Muscle of arm (tissue), 14 donors: ENCODE measurements around the gene KRT13. TPM values are rescaled to one million over a fixed set of nuclear protein-coding genes. Genes with fewer than 3 reads are reported as not detected.
A peak's percentile ranks its signal among the peaks of the same experiment; 100 is the strongest.
"Not testable (repeated sequence)": the region's sequence is repeated elsewhere in the genome, so short reads cannot be mapped to it uniquely, and the experiment has no call there.

Experiments used
- DNase-seq: peaks from one replicate; pipeline ENCODE4 v3.0.0-alpha.2; 2013
- long read RNA-seq, 11 donors: transcript quantifications; one replicate each; lab custom pipeline, GENCODE V29; 2026
- polyA plus RNA-seq, 12 donors: library from polyadenylated mRNA; unstranded; fragments of 120-200 nt; gene quantifications; one replicate each; pipeline ENCODE4 v1.2.1, GENCODE V29; 2013; ENCODE audit not compliant: insufficient read length in 12 of 12

The KRT13 gene
- 100 to 1,000 TPM in 3 of 12 donors, 1 to 10 TPM in 2, under 1 TPM in 1, not detected in 6; 0.63 to 746 (median 70.1) TPM for polyA plus RNA-seq
- long read RNA-seq, donor 1 = 0 reads
- long read RNA-seq, donor 2 = 0 reads
- long read RNA-seq, donor 3 = 0 reads
- long read RNA-seq, donor 4 = 0 reads
- long read RNA-seq, donor 5 = 0 reads
- long read RNA-seq, donor 6 = 0 reads
- long read RNA-seq, donor 7, transcript KRT13-201 (8 exons, 1,699 nt) = major isoform, 6 of 14 reads
- long read RNA-seq, donor 7, transcript KRT13-208 (6 exons, 1,456 nt) = minor isoform, 5 of 14 reads
- long read RNA-seq, donor 7, partial matches to known transcripts = 0 of 14 reads
- long read RNA-seq, donor 7, other reads (novel, unspliced or antisense) = 0 of 14 reads
- long read RNA-seq, donor 8 = 0 reads
- long read RNA-seq, donor 9, transcript KRT13-201 (8 exons, 1,699 nt) = major isoform, 19 of 32 reads
- long read RNA-seq, donor 9, partial matches to known transcripts = 11 of 32 reads
- long read RNA-seq, donor 9, other reads (novel, unspliced or antisense) = 0 of 32 reads
- long read RNA-seq, donor 10 = 0 reads
- long read RNA-seq, donor 11 = 0 reads

- no peak for DNase-seq
Measured at GRCh38 chr17:41505007-41505808, at the start of gene KRT13. Gene KRT13 (minus strand): TSS chr17:41505612. CDS start chr17:41505550, 62 bp downstream.

GRCh38 chr17:41553987-41554680 is 48.7 kb upstream of the KRT13 start:
- no peak for DNase-seq

- no peak for DNase-seq
Measured at GRCh38 chr17:41553176-41553575, 47.8 kb upstream of the KRT13 start.

GRCh38 chr17:41552455-41552854 is 47.0 kb upstream of the KRT13 start:
- DNase-seq = no peak

GRCh38 chr17:41551365-41551764 is 46.0 kb upstream of the KRT13 start:
- no peak for DNase-seq

GRCh38 chr17:41549596-41550039 is 44.2 kb upstream of the KRT13 start:
- DNase-seq = no peak

GRCh38 chr17:41548844-41549595 is 43.6 kb upstream of the KRT13 start:
- DNase-seq = peak; percentile 81

GRCh38 chr17:41547921-41548843 is 42.8 kb upstream of the KRT13 start:
- DNase-seq = no peak

GRCh38 chr17:41547378-41547841 is 42.0 kb upstream of the KRT13 start:
- no peak for DNase-seq

GRCh38 chr17:41546819-41547218 is 41.4 kb upstream of the KRT13 start:
- DNase-seq = no peak

- DNase-seq = no peak
Measured at GRCh38 chr17:41545829-41546410, 40.5 kb upstream of the KRT13 start.

GRCh38 chr17:41544935-41545334 is 39.5 kb upstream of the KRT13 start:
- DNase-seq = no peak

GRCh38 chr17:41544491-41544892 is 39.1 kb upstream of the KRT13 start:
- no peak for DNase-seq

- DNase-seq = not testable (repeated sequence)
Measured at GRCh38 chr17:41542786-41543185, 37.4 kb upstream of the KRT13 start.

- DNase-seq = no peak
Measured at GRCh38 chr17:41542357-41542756, 36.9 kb upstream of the KRT13 start.

GRCh38 chr17:41540921-41541625 is 35.7 kb upstream of the KRT13 start:
- no peak for DNase-seq

- no peak for DNase-seq
Measured at GRCh38 chr17:41539979-41540701, 34.7 kb upstream of the KRT13 start.

- DNase-seq = no peak
Measured at GRCh38 chr17:41539071-41539492, 33.7 kb upstream of the KRT13 start.
